ENCODE data around the gene RNF213.

DNA sequence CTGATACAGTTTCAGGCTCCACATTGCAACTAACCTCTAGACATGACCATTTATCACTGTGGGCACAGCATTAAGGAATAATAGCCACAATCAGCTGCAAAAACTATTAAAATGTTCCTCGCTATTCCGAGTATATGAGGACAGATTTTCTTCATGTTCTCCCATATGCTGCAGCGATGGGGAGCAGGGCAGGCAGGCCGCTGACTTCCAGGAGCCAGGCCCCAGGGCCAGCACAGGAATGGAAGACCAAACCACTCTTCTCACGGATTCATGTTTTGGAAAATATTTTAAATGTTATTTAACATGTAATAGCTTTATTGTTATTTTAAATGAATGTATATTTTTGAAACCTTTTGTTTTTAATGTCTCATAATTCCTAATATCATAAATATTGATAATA, 110.5 kb downstream of the RNF213 start:
- TF ChIP-seq POLR2A (IDR thresholded peaks at IDR 0.05): no peak
- TF ChIP-seq, protein P1, sequence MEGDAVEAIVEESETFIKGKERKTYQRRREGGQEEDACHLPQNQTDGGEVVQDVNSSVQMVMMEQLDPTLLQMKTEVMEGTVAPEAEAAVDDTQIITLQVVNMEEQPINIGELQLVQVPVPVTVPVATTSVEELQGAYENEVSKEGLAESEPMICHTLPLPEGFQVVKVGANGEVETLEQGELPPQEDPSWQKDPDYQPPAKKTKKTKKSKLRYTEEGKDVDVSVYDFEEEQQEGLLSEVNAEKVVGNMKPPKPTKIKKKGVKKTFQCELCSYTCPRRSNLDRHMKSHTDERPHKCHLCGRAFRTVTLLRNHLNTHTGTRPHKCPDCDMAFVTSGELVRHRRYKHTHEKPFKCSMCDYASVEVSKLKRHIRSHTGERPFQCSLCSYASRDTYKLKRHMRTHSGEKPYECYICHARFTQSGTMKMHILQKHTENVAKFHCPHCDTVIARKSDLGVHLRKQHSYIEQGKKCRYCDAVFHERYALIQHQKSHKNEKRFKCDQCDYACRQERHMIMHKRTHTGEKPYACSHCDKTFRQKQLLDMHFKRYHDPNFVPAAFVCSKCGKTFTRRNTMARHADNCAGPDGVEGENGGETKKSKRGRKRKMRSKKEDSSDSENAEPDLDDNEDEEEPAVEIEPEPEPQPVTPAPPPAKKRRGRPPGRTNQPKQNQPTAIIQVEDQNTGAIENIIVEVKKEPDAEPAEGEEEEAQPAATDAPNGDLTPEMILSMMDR (IDR thresholded peaks at IDR 0.05): no peak
